Uterus (tissue), 4 donors: Measurements from ENCODE around the gene ARID1B. TPM values are rescaled to one million over a fixed set of nuclear protein-coding genes. Genes with fewer than 3 reads are reported as not detected.

ENCODE experiments used
- DNase-seq, 2 donors: peaks; one replicate each; pipeline ENCODE4 v3.0.0-alpha.2; 2019 to 2020
- H3K27ac ChIP-seq, 2 donors: fragments of 200-600 bp; sonication (generic); 1 replicate in 1 of 2; 2 replicates in 1 of 2; pipeline ENCODE4 v1.5.1; 2016 to 2018
- H3K27me3 ChIP-seq, 2 donors: fragments of 200-600 bp; sonication (generic); one replicate each; pipeline ENCODE4 v1.5.1; 2018 to 2019; ENCODE audit warnings: control low read depth in 1 of 2
- H3K36me3 ChIP-seq, 2 donors: fragments of 200-600 bp; sonication (generic); one replicate each; pipeline ENCODE4 v1.5.1; 2019; ENCODE audit warnings: control low read depth in 1 of 2
- H3K4me1 ChIP-seq, 2 donors: fragments of 200-600 bp; sonication (generic); one replicate each; pipeline ENCODE4 v1.5.1; 2018 to 2019; ENCODE audit warnings: control low read depth in 1 of 2
- H3K4me3 ChIP-seq, 2 donors: fragments of 200-600 bp; sonication (generic); 1 replicate in 1 of 2; 2 replicates in 1 of 2; pipeline ENCODE4 v1.5.1; 2018 to 2019; ENCODE audit warnings: mild to moderate bottlenecking in 1 of 2
- H3K9me3 ChIP-seq, 2 donors: fragments of 200-600 bp; sonication (generic); one replicate each; pipeline ENCODE4 v1.5.1; 2019; ENCODE audit warnings: control low read depth in 1 of 2
- POLR2A ChIP-seq, 2 donors: fragments of 450-650 bp; IDR thresholded peaks; one replicate each; pipeline ENCODE4 v1.6.1; 2016; ENCODE audit warnings: antibody characterized with exemption in 2 of 2, mild to moderate bottlenecking in 1 of 2, moderate library complexity in 1 of 2
- intact Hi-C: fragments of 100-400 bp; cut with DNase I; formaldehyde crosslinking; loops from one replicate; pipeline ENCODE4 v1.15.1; 2023; ENCODE audit warnings: low total_unique reads
- total RNA-seq, 4 donors: library from RNA; depleted of rRNA in 3 of 4; stranded (reverse); fragments of >200 nt in 3 of 4; gene quantifications; one replicate each; pipeline versions ENCODE4 v1.1.0 to v1.2.4, GENCODE V29; 2014 to 2023
- TF ChIP-seq, protein P1 (sequence below), 4 experiments: fragments of 200-600 bp in 2 of 4; fragments of 450-650 bp in 2 of 4; sonication (generic) in 2 of 4; IDR thresholded peaks; one replicate each; pipeline ENCODE4 v1.5.1; 2016 to 2019; ENCODE audit warnings: antibody characterized with exemption in 4 of 4, mild to moderate bottlenecking in 2 of 4, moderate library complexity in 1 of 4
- donor health status: DM: yes; HTN: yes; CAD: no.

The ARID1B gene
- total RNA-seq, 4 donors from 2014 or later, result 63.8 to 198 (median 125) TPM

DNA sequence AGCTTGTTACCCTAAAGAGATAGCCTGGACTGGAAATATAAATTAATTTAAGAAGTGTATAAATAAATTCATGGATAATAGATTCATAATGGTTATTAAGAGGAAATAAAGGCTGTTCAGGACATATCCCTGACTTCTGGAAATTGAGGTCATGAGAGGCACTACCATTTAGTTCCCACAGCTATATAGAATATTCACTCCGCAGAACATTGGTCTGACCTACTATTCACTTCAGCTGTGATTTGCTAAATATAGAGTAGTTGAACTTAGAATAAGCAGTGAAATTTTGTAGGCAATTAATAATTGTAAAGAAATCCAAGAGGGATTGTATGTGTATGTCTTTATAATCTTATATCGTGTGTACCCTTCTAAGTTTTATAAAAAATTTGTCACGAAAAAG lies 112.8 kb downstream of the ARID1B start:
- H3K27me3 ChIP-seq, result no peaks in the 10 kb centered on the region
- no peak for DNase-seq
- H3K27ac ChIP-seq, result no peak overlapping the region
- no peaks in the 10 kb centered on the region for H3K9me3 ChIP-seq
- no peaks in the 10 kb centered on the region for H3K36me3 ChIP-seq
- no peak overlapping the region for H3K4me3 ChIP-seq
- intact Hi-C loops, result no loop called here
- peaks cover 0 to 8% of the 10 kb centered on the region in 2 donors for H3K4me1 ChIP-seq
- no peak for TF ChIP-seq POLR2A (IDR thresholded peaks at IDR 0.05)
- TF ChIP-seq, protein P1, sequence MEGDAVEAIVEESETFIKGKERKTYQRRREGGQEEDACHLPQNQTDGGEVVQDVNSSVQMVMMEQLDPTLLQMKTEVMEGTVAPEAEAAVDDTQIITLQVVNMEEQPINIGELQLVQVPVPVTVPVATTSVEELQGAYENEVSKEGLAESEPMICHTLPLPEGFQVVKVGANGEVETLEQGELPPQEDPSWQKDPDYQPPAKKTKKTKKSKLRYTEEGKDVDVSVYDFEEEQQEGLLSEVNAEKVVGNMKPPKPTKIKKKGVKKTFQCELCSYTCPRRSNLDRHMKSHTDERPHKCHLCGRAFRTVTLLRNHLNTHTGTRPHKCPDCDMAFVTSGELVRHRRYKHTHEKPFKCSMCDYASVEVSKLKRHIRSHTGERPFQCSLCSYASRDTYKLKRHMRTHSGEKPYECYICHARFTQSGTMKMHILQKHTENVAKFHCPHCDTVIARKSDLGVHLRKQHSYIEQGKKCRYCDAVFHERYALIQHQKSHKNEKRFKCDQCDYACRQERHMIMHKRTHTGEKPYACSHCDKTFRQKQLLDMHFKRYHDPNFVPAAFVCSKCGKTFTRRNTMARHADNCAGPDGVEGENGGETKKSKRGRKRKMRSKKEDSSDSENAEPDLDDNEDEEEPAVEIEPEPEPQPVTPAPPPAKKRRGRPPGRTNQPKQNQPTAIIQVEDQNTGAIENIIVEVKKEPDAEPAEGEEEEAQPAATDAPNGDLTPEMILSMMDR (IDR thresholded peaks at IDR 0.05), result no peak

DNA sequence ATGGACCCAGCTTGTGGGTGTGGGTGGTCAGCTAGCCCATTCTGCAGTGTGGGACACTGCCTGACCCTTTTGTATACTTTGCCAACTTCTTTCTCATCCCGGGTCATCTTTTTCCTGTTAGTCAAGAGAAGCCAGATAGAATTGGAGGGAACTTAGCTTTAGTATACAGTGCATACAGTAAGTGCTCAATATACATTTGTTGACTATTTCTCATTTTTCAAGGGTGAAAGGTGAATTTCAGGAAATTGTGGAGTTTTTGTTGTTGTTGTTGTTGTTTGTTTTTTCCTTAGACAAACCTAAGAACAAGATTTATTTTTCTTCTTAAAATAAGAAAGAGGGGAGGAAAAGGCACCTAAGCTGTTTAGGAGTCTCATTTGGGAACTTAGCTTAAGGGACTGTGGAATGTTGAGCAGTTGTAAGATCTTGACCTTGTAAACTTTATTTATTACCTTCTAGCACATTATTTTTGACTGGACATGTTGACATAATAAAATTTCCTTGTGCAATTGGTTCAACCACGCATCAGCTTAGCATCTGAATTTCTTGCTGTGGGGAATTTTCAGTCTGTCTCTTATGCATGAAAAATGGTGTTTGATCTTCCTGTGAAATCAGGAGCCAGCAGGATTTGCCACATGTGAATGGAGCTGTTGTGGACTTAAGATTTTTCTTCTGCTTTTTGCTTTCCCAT lies 113.6 kb downstream of the ARID1B start:
- no peak for DNase-seq
- TF ChIP-seq, protein P1 (IDR thresholded peaks at IDR 0.05), result no peak
- TF ChIP-seq POLR2A (IDR thresholded peaks at IDR 0.05), result no peak
- H3K36me3 ChIP-seq, result no peaks in the 10 kb centered on the region
- intact Hi-C loops, result no loop called here
- no peaks in the 10 kb centered on the region for H3K9me3 ChIP-seq
- peaks cover 0 to 8% of the 10 kb centered on the region in 2 donors for H3K4me1 ChIP-seq
- peak overlapping the region; percentile 23 to 41 for H3K27ac ChIP-seq
- no peaks in the 10 kb centered on the region for H3K27me3 ChIP-seq
- H3K4me3 ChIP-seq, result no peak overlapping the region

DNA sequence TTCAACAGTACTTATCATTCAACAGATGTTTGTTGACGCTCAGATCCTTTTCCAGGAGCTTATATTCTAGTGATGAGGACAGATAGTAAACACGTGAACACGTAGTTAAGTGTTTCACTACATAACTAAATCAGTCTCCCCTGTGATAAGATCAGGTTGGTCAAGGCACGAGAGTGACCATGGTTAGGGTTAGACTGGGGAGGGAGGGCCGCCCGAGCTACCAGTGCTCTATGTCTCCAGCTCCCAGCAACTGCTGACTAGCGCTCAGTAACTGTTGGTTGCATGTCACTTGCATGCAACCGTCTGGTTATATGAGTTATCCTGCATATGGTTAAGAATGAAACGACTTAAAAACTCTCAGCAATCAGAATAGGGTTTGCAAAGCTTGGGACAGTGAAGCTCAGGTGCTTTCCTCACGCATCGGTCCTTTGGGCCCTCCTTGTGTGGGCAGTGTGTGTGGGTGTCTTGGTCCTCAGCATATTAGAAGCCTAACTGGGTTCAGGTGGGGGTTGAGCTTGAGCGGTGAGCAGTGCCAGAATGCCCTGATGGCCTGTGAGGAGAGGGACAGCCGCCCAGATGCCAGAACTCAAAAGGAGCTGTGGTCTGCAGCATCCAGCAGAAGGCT lies 120.8 kb downstream of the ARID1B start:
- H3K4me1 ChIP-seq, result no peaks in the 10 kb centered on the region
- intact Hi-C loops, result no loop called here
- no peak for TF ChIP-seq POLR2A (IDR thresholded peaks at IDR 0.05)
- TF ChIP-seq, protein P1 (IDR thresholded peaks at IDR 0.05), result no peak
- H3K27ac ChIP-seq, result no peak overlapping the region
- no peaks in the 10 kb centered on the region for H3K36me3 ChIP-seq
- H3K27me3 ChIP-seq, result no peaks in the 10 kb centered on the region
- H3K4me3 ChIP-seq, result no peak overlapping the region
- DNase-seq, result no peak
- H3K9me3 ChIP-seq, result no peaks in the 10 kb centered on the region

DNA sequence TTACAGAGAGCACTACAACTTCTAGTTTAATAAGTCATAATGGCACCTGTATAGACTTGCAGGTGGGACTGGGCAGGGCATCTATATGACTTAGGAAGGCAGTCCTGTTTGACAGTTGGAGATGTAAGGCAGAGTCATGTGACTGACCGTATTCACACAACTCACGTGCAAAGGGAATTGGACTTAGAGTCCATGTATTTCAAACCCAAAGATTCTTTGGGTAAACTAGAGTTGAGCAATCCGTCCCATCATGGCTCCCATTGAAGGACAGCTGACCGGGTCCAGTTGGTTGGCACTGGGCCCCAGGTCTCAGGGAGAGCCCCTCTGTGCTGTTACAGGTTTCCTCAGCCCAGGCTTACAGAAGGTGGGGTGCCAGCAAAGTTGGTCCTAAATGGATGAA lies 121.9 kb downstream of the ARID1B start:
- Histone ChIP-seq H3K27me3 (no peaks in the 10 kb centered on the region), H3K4me1 (no peaks in the 10 kb centered on the region), H3K27ac (no peak overlapping the region), H3K9me3 (no peaks in the 10 kb centered on the region), H3K4me3 (no peak overlapping the region), H3K36me3 (no peaks in the 10 kb centered on the region)
- TF ChIP-seq, protein P1 (IDR thresholded peaks at IDR 0.05), result no peak
- no peak for TF ChIP-seq POLR2A (IDR thresholded peaks at IDR 0.05)
- DNase-seq, result no peak
- intact Hi-C loops, result no loop called here

DNA sequence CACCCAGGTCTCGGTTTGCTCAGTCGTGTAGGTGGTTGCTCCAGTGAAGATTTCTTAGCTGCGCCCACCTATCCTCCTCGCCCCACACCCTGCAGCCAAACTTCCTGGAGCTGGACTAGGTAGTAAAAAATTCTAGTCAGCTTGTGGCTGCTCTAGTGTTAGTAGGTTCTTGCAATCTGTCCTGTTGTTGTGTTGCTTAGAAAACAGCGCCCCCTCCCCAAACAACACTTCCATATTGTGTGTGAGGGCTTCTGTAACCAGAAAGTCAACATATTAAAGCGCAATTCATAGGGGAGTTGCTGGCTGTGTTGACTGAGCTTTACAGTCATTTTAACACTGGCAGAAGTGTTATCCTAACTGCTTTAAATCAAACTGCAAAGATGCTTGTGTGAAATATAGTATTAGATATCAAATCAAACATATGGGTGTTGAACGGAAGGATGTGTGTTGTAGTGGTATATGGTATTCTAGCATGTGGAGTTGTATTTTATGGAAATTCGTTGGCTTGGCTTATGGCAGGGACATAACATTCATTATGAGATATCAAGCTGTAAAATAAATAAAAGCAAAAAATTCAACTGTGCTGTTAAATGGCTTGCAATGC lies 122.5 kb downstream of the ARID1B start:
- no peaks in the 10 kb centered on the region for H3K4me1 ChIP-seq
- H3K4me3 ChIP-seq, result no peak overlapping the region
- TF ChIP-seq, protein P1 (IDR thresholded peaks at IDR 0.05), result no peak
- no peak for TF ChIP-seq POLR2A (IDR thresholded peaks at IDR 0.05)
- no peaks in the 10 kb centered on the region for H3K27me3 ChIP-seq
- no peaks in the 10 kb centered on the region for H3K36me3 ChIP-seq
- H3K27ac ChIP-seq, result no peak overlapping the region
- H3K9me3 ChIP-seq, result no peaks in the 10 kb centered on the region
- DNase-seq, result no peak
- intact Hi-C loops, result no loop called here
